HG03196 (cell line): Measurements from ENCODE around the gene KLK6.
"Not testable (repeated sequence)": the region's sequence is repeated elsewhere in the genome, so short reads cannot be mapped to it uniquely, and the experiment has no call there.

Experiments
- ATAC-seq: cut with Tn5 transposase; IDR thresholded peaks from one replicate; pipeline ENCODE4 v1.9.1; 2021; ENCODE audit not compliant: unreplicated experiment

Gene KLK6

GRCh38 chr19:50994129-50994528 is 24.7 kb upstream of the KLK6 start:
- ATAC-seq = no peak

GRCh38 chr19:50992666-50993035 is 23.3 kb upstream of the KLK6 start:
- no peak for ATAC-seq

- not testable (repeated sequence) for ATAC-seq
These were observed 15.0 kb upstream of the KLK6 start for GRCh38 chr19:50984416-50984815.

- no peak for ATAC-seq
These were observed 14.4 kb upstream of the KLK6 start, which contains the start of gene KLK7 for GRCh38 chr19:50983625-50984292. Gene KLK7 (minus strand): TSS chr19:50983917. CDS start chr19:50982399, 1,518 bp downstream.

- no peak for ATAC-seq
These were observed 12.8 kb upstream of the KLK6 start for GRCh38 chr19:50982186-50982585.

- ATAC-seq = no peak
These were observed 12.3 kb upstream of the KLK6 start for GRCh38 chr19:50981587-50982146.

GRCh38 chr19:50980208-50980607 is 10.8 kb upstream of the KLK6 start:
- no peak for ATAC-seq

- no peak for ATAC-seq
These were observed 10.4 kb upstream of the KLK6 start for GRCh38 chr19:50979758-50980157.

- ATAC-seq = no peak
These were observed 9.5 kb upstream of the KLK6 start for GRCh38 chr19:50978772-50979390.

GRCh38 chr19:50977626-50978025 is 8.2 kb upstream of the KLK6 start:
- ATAC-seq = no peak

- ATAC-seq = no peak
These were observed 6.4 kb upstream of the KLK6 start for GRCh38 chr19:50975766-50976165.

GRCh38 chr19:50974702-50975556 is 5.5 kb upstream of the KLK6 start:
- no peak for ATAC-seq

GRCh38 chr19:50972795-50973376 is 3.5 kb upstream of the KLK6 start:
- no peak for ATAC-seq

- ATAC-seq = not testable (repeated sequence)
These were observed 419 bp upstream of the KLK6 start for GRCh38 chr19:50969810-50970209.

GRCh38 chr19:50968716-50969412 is 527 bp downstream of the KLK6 start:
- no peak for ATAC-seq

- no peak for ATAC-seq
These were observed 1.3 kb downstream of the KLK6 start for GRCh38 chr19:50967929-50968715.

- no peak for ATAC-seq
These were observed 5.1 kb downstream of the KLK6 start for GRCh38 chr19:50964266-50964665.

GRCh38 chr19:50963381-50963780 is 6.0 kb downstream of the KLK6 start:
- ATAC-seq = no peak

- no peak for ATAC-seq
These were observed 7.1 kb downstream of the KLK6 start for GRCh38 chr19:50962245-50962644.
